ENCODE data around the gene EYS. TPM values are rescaled to one million over a fixed set of nuclear protein-coding genes. Genes with fewer than 3 reads are reported as not detected.

The EYS gene
- total RNA-seq, 1 experiment from 2014 or later = 0.99 TPM

DNA sequence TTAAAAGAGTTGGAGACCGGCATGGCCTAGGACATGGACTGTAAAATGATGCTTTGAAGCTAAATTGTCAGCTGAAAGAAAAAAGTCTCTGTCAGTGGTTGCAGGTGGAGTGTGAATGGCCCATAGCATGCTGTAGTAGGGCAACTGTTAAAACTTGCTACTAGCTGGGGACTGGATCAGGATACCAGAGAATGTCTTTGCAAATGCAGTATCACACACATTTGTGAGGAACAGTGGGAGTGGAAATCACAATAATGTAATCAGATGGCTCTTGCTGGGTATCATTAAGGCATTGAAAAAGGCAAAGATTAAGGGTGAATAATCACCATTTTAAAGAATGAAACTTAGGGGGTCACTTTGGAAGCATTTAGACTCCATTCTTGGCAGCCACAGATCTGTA, 737.9 kb downstream of the EYS start:
- DNase-seq (ENCODE audit: low read depth) = no peak

DNA sequence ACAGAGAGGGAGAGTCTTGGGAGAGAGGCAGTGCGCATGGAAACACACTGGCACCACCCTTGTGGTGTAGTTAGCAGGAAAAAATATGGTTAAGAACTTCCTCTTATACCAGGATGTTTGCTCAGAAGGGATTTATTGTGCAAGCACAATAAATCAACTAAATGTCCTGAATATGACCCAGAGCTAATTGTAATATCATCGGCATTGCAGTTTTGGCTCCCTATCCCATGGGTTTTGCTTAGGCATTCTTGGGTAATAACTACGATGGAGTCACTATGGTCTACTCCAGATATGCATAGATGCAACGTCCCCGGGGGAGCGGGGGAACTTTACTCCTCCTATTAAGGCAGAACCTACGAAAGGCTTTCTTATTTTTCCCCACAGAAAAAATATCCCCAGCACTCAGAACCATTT, 751.6 kb downstream of the EYS start:
- DNase-seq (ENCODE audit: low read depth) = peak; percentile 26

DNA sequence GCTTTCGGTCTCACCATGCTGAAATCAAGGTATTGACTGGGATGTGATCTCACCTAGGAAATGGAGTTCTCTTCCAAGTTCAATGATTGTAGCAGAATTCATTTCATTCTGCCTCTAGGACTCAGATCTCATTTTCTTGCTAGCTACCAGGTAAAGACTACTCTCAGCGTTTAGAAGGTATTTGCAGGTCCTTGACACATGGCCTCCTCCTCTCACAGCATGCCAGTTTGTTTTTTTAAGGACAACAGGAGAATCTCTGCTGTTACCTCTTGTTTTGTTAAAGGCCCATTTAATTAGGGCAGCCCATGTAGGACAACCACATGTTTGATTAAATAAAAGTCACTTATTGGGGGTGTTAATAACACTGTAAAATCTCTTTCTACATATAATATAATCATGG, 757.8 kb downstream of the EYS start:
- no peak for DNase-seq (ENCODE audit: low read depth)

DNA sequence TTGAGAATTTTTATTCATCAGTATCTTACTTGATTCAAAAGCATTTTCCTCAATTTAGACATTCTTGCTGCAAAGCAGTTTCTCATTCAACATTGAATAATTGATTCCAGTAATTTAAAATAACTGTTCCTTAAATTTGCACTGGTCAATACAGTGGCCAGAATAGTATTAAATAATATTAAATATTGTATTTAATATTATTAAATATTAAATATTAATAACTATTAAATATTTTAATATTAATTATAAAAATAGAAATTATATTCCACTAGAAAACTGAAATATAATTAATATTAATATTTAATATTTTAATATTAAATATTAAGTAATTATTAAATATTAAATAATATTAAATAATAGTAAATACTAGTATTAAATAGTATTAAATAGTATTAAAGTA, 758.8 kb downstream of the EYS start:
- DNase-seq (ENCODE audit: low read depth) = no peak

DNA sequence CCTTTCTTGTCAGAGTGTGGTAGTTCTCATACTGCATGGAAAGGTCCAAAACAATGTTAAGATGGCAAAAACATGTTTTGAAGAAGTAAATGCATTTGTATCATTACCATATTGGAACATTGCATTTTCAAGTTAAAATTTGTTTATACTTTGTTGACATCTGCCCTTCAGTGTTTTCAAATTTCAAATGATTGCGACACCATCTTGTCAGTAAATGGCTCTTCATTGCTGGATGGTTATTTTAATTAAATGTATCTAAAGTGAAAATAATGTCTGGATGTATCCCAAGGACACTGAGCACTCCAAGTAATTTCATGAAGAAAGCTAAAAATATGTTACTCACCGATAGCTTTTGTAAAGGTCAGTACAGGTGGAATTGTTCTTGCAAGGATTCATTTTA, 761.6 kb downstream of the EYS start:
- DNase-seq (ENCODE audit: low read depth) = no peak

DNA sequence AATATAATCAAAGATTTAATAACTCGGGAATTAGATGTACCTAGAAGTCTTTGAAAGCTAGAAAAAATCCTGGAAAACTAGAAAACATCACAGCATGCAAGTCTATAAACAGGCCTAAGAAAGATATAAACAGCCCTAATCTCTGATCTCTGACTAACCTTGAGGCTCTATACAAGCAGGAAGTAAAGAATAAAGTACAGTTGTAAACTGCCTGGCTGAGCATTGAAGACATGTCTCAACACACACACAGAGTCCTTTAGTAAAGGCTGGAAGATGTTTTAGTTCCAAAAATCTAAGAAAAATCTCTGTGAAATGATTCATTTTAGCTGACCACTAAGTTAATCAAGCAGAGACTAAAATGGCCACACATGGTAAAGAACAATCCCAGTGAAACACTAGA, 774.5 kb downstream of the EYS start:
- peak; percentile 52 for DNase-seq (ENCODE audit: low read depth)

DNA sequence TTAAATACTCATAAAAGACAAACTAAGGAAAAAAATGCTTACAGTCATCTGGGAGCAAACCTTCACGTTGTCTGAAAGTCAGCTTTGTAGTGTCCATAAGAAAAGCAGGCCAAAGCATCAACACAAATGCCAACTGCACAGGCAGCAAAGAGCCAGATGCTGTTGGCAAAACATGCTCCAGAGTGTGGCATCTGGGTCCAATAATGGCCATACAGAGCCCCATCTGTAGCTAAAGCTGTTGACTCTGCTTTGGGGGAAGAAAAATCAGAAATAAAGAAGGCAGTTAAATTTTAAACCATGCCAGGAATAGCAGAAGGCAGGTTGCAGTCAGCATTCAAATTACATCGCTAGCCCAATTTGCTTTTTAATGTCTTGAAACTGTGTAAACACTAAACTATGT, 776.3 kb downstream of the EYS start:
- DNase-seq (ENCODE audit: low read depth) = no peak

DNA sequence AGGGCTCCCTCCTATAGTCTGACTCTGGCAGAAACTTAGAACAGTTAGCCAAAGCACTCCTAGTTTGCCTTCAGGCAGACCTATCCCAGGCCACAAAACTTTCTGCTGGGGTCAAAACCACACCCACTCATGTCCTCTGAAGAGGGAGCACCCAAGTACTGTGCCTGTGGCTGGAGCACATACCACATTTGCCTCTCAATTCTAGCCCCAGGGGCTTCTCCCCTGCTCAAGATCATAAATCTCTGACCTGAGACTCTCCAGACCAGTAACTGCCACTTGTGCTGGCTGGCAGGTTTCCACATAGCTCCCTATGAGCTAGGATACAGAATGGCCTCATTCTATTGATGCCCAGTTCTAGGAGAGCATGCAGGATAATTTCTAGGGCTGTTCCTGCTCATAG, 781.0 kb downstream of the EYS start:
- DNase-seq (ENCODE audit: low read depth) = peak; percentile 68

DNA sequence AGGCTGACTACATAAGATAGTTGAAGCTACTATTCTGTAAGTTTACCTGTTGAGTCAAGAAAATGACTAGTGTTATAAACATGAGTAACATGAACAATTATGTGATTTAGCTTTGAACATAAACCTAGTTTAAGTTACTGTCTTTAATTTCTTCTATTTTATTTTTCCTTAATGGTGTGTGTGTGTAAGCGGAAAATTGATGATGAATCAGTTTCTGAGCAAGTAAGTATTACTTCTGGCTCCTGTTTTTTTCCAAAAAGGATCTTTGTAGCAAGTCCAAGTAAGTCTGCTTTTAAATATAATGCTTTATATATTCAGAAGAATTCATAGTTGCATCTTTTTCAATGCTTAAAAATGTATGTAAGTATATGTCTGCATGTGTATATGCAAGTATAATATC, 786.8 kb downstream of the EYS start:
- no peak for DNase-seq (ENCODE audit: low read depth)

DNA sequence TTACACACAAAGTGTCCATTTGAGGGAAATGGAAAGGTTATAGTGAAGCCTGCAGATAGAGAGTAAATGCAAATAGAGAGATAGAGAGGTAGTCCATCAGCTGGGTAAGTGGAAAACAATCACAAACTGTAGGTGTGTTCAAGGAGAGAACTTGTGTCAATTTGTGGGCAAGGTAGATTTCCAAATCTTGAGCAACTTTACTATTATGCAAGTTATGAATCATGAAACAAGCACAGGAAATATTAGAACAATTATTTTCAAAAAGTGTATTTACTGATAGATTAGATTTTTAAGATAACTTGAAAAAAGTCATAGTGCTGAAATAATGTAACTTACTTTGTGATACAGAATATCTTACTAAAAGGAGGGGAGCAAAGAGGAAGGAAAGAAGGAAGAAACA, 792.9 kb downstream of the EYS start:
- no peak for DNase-seq (ENCODE audit: low read depth)

DNA sequence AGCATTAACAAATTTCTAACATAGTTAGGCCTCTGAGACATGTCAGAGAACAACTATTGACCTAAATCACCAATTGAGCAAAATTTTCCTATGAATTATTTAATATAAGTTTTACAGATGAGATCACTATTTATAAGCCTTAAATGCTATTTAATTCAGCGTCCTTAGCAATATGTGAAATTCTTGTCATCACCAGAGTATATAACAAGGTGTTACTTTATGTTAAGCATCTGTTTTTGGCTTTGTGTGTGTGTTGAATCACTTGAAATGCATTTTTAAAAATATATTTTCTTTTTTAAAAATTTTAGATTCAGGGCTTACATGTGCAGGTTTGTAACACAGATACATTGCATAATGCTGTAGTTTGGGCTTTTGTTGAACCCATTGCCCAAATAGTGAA, 794.1 kb downstream of the EYS start:
- no peak for DNase-seq (ENCODE audit: low read depth)

DNA sequence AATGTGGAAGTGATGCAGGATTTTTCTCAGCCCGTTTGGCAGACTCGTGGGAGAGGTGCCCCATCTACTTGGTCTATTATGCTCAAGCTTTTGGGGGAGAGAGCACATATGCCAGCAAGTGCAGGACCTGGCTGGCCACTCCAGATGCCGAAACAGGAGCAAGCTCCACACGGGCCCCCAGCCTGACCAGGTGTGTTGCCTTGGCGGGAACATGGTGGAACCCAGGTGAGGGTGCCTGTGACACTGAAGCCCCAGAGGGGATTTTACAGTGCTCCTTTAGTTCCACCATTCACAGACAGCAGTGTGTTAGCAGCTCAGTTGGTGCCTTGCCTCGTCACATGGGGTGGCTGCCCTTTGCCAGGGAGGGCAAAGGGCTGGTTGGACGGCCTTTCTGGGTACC, 798.9 kb downstream of the EYS start:
- no peak for DNase-seq (ENCODE audit: low read depth)

DNA sequence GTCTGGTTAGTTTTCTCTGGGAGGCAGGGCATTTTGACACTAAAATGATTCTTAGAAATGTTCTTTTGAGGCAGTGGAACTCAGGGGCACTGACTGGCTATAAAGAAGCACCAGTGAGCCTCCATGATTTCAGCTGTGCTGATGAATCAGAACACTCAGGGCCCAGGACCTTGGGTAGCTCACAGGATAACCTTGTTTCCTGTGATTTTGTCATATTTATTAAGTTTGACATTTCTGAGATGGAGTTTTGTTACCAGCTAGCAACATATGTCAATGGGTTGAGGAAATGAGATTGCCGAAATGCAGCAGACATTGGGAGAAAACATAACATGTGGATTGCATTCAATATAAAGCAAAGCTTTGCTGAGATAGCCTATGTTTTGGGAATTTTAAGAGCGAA, 802.4 kb downstream of the EYS start:
- no peak for DNase-seq (ENCODE audit: low read depth)

DNA sequence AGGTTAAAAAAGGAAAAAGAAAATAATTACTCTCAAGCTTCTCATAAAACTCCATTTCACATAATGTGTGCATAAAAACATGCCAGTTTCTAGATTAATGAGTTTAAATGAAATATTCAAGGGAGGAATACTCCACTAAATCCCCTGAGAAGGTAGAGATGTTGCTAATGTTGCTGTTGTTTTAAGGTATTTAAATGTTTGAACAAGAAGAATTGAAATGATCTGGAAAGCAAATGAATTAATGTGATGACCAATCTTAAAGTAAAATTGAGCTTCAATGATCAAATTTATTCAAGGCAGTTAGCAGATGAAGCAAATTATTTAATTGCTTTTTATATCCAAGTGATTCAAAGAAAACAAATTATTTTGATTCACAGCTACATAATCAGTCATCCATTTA, 804.4 kb downstream of the EYS start:
- no peak for DNase-seq (ENCODE audit: low read depth)

DNA sequence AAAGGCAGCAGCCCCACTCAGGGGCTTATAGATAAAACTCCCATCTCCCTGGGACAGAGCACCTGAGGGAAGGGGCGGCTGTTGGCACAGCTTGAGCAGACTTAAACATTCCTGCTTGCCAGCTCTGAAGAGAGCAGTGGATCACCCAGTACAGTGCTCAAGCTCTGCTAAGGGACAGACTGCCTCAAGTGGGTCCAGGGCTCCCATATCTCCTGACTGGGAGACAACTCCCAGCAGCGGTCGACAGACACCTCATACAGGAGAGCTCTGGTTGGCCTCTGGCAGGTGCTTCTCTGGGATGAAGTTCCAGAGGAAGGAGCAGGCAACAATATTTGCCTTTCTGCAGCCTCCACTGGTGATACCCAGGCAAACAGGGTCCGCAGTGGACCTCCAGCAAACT, 810.1 kb downstream of the EYS start:
- DNase-seq (ENCODE audit: low read depth) = no peak

DNA sequence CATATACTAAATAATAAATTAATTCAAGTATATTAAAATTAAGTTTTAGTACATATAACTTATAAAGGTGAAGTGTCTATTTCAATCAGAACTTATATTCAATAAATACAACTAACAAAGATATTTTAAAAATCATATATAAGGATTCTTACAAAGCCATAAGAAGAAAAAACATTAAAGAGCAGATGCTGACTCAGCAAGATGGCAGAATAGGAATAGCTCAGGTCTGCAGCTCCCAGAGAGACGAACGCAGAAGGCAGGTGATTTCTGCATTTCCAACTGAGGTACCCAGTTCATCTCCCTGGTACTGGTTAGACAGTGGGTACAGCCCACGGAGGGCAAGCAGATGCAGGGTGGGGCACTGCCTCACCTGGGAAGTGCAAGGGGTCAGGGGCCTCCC, 811.1 kb downstream of the EYS start:
- DNase-seq (ENCODE audit: low read depth) = no peak

DNA sequence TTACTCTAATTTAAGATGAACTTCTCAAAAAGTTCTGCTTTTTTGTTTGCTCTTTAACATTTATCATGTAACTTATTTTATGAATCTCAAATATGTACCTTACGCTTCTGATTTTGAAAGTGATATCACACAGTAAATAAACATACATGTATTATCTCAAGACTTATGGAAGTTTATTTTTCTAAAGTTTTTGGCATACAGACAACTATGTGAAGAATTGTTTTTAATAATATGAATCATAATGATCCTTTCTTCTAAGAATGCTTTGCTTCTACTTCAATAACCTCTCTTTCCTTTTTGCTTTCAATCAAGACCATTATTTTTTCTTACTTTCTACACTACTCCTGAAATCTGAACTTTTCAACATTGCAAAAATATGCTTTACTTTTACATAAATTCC, 816.4 kb downstream of the EYS start:
- peak; percentile 14 for DNase-seq (ENCODE audit: low read depth)

DNA sequence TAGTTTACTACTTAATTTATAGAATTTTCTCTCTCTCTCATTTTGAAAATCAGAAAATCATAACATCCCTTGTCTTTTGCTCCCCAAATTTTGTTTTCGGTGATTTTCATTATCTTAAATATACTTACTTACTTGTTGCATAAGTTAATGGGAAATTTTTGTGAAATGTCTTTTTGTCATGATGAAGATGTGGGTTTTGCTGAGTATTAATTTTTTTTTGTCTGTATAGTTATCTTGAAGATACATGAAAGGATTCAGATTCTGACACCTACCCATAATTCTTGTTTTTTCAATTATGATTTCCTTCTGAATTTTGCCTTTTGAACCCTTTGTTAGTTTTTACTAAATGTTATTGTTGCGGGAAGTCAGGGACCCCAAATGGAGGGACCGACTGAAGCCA, 817.9 kb downstream of the EYS start:
- DNase-seq (ENCODE audit: low read depth) = no peak

DNA sequence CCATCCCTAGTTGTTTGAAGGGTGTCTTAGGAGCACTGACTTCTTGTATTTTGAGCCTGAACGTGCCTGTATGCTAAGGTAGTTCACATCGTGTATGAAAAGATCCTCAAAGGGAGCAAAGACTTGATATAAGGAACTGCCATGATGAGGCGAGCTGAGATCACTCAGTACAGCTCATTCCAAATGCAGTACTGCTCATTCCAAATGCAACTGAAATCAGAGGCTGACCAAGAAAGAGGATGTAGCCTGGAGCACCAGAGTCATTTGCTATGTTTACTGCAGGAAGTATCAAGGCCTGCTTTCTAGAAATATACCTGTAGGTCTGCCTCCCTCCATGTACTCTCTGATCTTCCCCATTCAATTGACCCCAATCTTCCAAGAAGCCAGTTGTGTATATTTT, 832.2 kb downstream of the EYS start:
- peak; percentile 24 for DNase-seq (ENCODE audit: low read depth)

DNA sequence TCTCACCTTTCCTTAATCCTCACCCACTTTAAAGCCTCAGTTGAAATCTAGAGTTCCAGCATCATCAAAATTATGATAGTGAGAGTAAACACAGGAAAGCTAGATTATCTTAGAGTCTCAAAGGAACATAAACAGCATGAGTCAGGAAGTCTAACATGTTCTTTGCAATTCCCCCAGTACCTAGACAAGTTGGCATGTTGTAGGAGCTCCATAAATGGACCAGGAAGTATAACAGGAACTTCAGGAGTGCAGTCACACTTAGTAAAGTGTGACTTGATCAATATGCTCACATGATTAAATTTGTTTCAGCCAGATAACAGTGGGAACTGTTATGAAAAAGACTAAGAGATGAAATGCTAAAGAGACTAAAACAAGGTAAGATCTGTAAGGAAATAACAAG, 834.4 kb downstream of the EYS start:
- DNase-seq (ENCODE audit: low read depth) = no peak

DNA sequence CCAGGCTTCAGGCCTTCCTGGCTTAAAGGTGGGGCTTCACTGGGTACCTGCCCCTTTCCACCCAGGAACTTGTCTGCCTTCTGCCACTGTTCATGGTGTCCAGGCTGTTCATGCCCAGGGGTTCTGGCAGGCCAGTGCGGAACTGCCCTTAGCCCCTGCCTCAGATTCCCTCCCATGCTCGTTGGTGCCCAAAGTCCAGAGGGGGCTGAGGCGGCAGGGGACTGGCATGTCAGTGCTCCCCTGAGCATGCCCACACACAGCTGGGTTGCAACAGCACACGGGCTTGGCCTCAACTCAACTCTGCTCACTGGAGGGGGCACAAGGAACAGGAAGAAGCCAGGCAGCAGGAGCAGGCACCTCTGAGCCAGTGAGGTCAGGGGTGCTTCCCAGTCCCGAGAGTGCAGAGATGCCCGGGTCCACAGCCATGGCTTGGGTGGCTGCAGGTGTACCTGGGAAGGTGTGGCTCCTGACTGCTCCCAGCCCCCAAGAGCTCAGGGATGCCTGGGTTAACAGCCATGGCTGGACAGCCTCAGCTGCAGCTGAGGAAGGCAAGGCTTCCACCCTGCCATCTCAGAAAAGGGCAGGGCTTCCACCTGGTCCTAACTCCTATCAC, 845.9 kb downstream of the EYS start:
- no peak for DNase-seq (ENCODE audit: low read depth)

DNA sequence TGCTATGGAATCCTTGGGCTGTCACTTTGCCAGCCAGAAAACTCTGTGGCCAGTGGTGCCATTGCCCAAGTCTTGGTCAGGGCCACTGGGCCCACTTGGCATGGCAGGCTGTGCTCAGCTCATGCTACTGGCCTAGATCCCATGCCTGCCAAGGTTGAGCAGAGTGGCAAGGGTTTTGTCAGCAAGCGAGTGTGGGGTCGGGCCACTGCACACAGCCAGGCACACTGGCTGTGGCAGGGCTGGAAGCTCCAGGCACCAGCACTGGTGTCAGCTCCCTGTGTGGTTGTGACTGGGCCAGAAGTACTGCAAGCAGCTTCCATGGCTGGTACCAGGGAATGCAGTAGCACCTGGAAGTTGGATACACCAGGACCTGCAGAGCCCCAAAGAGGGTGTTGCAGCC, 846.8 kb downstream of the EYS start:
- DNase-seq (ENCODE audit: low read depth) = no peak

DNA sequence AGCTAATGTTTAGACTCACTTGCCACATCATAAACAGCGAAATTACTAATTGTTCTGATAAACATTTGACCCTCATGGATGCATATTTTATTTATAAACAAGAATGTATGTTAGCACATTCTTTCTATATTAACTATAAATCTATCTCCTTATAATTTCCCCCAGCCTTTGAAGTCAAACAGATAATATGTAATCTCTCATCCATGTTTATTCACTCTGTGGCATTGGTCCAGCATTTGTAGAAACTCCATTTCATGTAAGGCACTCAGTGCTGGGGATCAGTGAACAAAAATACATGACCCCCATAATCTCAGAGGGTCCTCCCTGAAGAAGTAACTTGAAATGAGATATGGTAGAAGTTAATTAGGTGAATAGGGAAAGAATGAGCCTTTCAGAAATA, 856.9 kb downstream of the EYS start:
- no peak for DNase-seq (ENCODE audit: low read depth)

DNA sequence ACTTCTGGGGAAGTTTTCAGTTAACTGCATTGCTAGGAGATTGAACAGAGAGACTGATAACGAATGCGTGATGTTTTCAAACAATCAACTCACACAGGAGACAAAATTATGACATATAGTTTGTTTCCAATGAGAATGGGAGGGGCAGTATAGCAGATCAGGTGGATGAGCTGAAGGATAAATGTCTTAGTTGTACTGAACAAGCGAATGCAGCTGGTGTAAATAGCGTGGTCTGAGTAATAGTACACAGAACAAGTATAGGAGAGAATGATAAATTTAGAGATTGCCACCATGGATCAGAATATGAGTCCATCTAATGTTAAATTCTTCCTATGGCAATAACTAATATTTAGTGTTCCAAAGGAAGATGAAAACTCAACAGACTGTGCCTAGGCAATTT, 858.6 kb downstream of the EYS start:
- no peak for DNase-seq (ENCODE audit: low read depth)

DNA sequence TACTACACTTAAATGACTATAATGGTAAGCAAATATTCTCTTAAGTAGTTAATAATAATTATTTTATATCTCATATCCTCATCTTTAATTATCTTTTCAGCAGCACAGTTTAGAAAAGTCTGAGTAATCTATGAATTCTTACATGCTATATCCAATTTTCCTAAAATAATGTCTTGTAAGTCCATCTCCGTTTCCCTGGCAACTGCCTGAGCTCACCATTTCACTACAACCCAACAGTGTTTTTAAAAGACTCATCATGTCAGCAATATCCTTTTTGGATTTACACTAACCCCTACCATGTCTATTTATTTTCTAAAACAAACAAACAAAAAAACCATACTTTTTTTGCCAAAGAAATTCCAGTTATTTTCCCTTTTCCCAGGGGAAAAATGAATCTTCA, 859.6 kb downstream of the EYS start:
- no peak for DNase-seq (ENCODE audit: low read depth)
